Measurements from ENCODE around the gene CCDC194.

Gene CCDC194

GRCh38 chr19:17393914-17394313 lies at the start of gene CCDC194:
Gene CCDC194 (minus strand): TSS chr19:17394196. CDS start chr19:17394158, 38 bp downstream.
- DNase-seq, result no peak

- peak; percentile 27 for DNase-seq
These were observed 47.4 kb upstream of the CCDC194 start for GRCh38 chr19:17441241-17442021.

GRCh38 chr19:17436874-17437267 lies 42.9 kb upstream of the CCDC194 start:
- DNase-seq, result no peak

GRCh38 chr19:17436094-17436873 lies 42.3 kb upstream of the CCDC194 start:
- no peak for DNase-seq

GRCh38 chr19:17435218-17435617 lies 41.2 kb upstream of the CCDC194 start:
- no peak for DNase-seq

- no peak for DNase-seq
These were observed 37.4 kb upstream of the CCDC194 start for GRCh38 chr19:17431417-17431816.

- no peak for DNase-seq
These were observed 35.7 kb upstream of the CCDC194 start for GRCh38 chr19:17429641-17430113.

GRCh38 chr19:17424743-17425365 lies 30.9 kb upstream of the CCDC194 start:
- peak; percentile 77 for DNase-seq

- DNase-seq, result no peak
These were observed 29.6 kb upstream of the CCDC194 start for GRCh38 chr19:17423429-17424208.

GRCh38 chr19:17421942-17422341 lies 27.9 kb upstream of the CCDC194 start:
- no peak for DNase-seq

- DNase-seq, result peak; percentile 59
These were observed 26.5 kb upstream of the CCDC194 start for GRCh38 chr19:17420475-17420924.

- DNase-seq, result peak; percentile 99
These were observed 25.9 kb upstream of the CCDC194 start, which contains the start of gene MVB12A for GRCh38 chr19:17419621-17420474. Gene MVB12A (plus strand): TSS chr19:17420047. CDS start chr19:17420136, 89 bp downstream.

- DNase-seq, result no peak
These were observed 25.2 kb upstream of the CCDC194 start for GRCh38 chr19:17419154-17419620.

GRCh38 chr19:17418710-17419109 lies 24.7 kb upstream of the CCDC194 start:
- peak; percentile 61 for DNase-seq

- no peak for DNase-seq
These were observed 21.1 kb upstream of the CCDC194 start for GRCh38 chr19:17415121-17415520.

GRCh38 chr19:17414097-17414496 lies 20.1 kb upstream of the CCDC194 start:
- no peak for DNase-seq

- DNase-seq, result no peak
These were observed 17.8 kb upstream of the CCDC194 start for GRCh38 chr19:17411801-17412200.

GRCh38 chr19:17409990-17410389 lies 16.0 kb upstream of the CCDC194 start:
- no peak for DNase-seq

- DNase-seq, result no peak
These were observed 12.8 kb upstream of the CCDC194 start for GRCh38 chr19:17406887-17407196.

- DNase-seq, result peak; percentile 90
These were observed 12.3 kb upstream of the CCDC194 start for GRCh38 chr19:17406046-17406886.

All from OCI-M1 (cell line).